ENCODE data around the gene CLDN9. TPM values are rescaled to one million over a fixed set of nuclear protein-coding genes. Genes with fewer than 3 reads are reported as not detected.

Gene CLDN9
- total RNA-seq, 4 donors from 2014 or later: 0.40 TPM; not detected in 3

- H3K4me3 ChIP-seq: peak overlapping the region in 2 of 4 donors; percentile 8 to 13
- TF ChIP-seq, protein P1, sequence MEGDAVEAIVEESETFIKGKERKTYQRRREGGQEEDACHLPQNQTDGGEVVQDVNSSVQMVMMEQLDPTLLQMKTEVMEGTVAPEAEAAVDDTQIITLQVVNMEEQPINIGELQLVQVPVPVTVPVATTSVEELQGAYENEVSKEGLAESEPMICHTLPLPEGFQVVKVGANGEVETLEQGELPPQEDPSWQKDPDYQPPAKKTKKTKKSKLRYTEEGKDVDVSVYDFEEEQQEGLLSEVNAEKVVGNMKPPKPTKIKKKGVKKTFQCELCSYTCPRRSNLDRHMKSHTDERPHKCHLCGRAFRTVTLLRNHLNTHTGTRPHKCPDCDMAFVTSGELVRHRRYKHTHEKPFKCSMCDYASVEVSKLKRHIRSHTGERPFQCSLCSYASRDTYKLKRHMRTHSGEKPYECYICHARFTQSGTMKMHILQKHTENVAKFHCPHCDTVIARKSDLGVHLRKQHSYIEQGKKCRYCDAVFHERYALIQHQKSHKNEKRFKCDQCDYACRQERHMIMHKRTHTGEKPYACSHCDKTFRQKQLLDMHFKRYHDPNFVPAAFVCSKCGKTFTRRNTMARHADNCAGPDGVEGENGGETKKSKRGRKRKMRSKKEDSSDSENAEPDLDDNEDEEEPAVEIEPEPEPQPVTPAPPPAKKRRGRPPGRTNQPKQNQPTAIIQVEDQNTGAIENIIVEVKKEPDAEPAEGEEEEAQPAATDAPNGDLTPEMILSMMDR (IDR thresholded peaks at IDR 0.05 in 4 of 5, conservative IDR thresholded peaks at IDR 0.05 in 1 of 5): no peak
- no peak for TF ChIP-seq POLR2A (IDR thresholded peaks at IDR 0.05)
- H3K27me3 ChIP-seq: peaks cover 66 to 71% (median 69%) of the 10 kb centered on the region in 3 donors
- intact Hi-C loops (cut with DNase I; ENCODE audit: low total_unique reads): no loop called here
- no peaks in the 10 kb centered on the region for H3K9me3 ChIP-seq
- no peaks in the 10 kb centered on the region for H3K36me3 ChIP-seq
- in situ Hi-C loops (cut with MboI; ENCODE audit: low sequenced_read_pairs in 4 of 4): no loop called here
- no peak overlapping the region for H3K27ac ChIP-seq
- ATAC-seq: no peak
- peaks cover 16 to 45% of the 10 kb centered on the region in 2 donors for H3K4me1 ChIP-seq
- no peak for DNase-seq
Observed at GRCh38 chr16:2966043-2966807, 46.5 kb upstream of the CLDN9 start.

- no peak overlapping the region for H3K27ac ChIP-seq
- no peaks in the 10 kb centered on the region for H3K9me3 ChIP-seq
- H3K27me3 ChIP-seq: peaks cover 64 to 65% (median 65%) of the 10 kb centered on the region in 3 donors
- H3K4me3 ChIP-seq: peak overlapping the region in 2 of 4 donors; percentile 8 to 13
- no peaks in the 10 kb centered on the region for H3K36me3 ChIP-seq
- no peak for DNase-seq
- no peak for ATAC-seq
- intact Hi-C loops (cut with DNase I; ENCODE audit: low total_unique reads): no loop called here
- peaks cover 16 to 45% of the 10 kb centered on the region in 2 donors for H3K4me1 ChIP-seq
- no peak for TF ChIP-seq POLR2A (IDR thresholded peaks at IDR 0.05)
- TF ChIP-seq, protein P1 (IDR thresholded peaks at IDR 0.05 in 4 of 5, conservative IDR thresholded peaks at IDR 0.05 in 1 of 5): no peak
- in situ Hi-C loops (cut with MboI; ENCODE audit: low sequenced_read_pairs in 4 of 4): no loop called here
Observed at GRCh38 chr16:2966808-2967191, 45.9 kb upstream of the CLDN9 start.

DNA sequence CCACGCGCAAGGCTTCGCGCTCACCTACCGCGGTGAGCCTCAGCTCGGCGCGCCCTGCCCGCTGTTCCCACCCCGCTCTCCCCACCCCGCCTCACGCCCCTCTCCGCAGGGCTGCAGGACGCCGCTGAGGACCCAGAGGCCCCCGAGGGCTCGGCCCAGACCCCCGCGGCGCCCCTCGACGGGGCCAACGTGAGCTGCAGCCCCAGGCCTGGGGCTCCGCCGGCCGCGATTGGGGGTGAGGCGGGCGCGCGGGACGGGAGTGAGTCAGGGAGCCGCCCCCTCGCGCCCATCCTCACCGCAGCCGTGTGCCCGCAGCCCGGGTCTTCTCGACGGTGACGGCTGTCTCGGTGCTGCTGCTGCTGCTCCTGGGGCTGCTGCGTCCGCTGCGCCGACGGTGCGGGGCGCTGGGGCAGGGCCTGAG is 45.5 kb upstream of the CLDN9 start:
- no peak overlapping the region for H3K27ac ChIP-seq
- TF ChIP-seq POLR2A (IDR thresholded peaks at IDR 0.05): no peak
- intact Hi-C loops (cut with DNase I; ENCODE audit: low total_unique reads) (no loop called here), in situ Hi-C loops (cut with MboI; ENCODE audit: low sequenced_read_pairs in 4 of 4) (no loop called here)
- H3K9me3 ChIP-seq: no peaks in the 10 kb centered on the region
- H3K27me3 ChIP-seq: peaks cover 60 to 61% (median 61%) of the 10 kb centered on the region in 3 donors
- DNase-seq (no peak), ATAC-seq (no peak)
- no peaks in the 10 kb centered on the region for H3K36me3 ChIP-seq
- peaks cover 16 to 45% of the 10 kb centered on the region in 2 donors for H3K4me1 ChIP-seq
- H3K4me3 ChIP-seq: peak overlapping the region in 1 of 4 donors; percentile 8

DNA sequence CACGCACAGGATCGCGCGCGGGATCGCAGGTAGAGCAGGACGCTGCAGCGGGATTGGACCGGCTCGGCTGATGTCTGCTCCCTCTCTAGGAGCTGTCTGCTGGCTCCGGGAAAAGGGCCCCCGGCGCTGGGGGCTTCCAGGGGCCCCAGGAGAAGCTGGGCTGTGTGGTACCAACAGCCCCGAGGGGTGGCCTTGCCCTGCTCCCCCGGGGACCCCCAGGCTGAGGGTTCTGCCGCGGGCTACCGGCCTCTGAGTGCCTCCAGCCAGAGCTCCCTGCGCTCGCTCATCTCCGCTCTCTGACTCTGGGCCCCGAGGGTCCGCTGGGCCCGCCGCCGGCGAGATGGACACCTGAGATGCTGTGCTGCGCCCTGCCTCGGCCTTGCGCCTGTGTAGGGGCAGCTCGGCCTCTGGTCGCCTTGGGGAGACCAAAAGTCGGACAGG is 45.0 kb upstream of the CLDN9 start:
- intact Hi-C loops (cut with DNase I; ENCODE audit: low total_unique reads): no loop called here
- H3K27me3 ChIP-seq: peaks cover 54 to 56% (median 56%) of the 10 kb centered on the region in 3 donors
- no peak for DNase-seq
- TF ChIP-seq, protein P1 (IDR thresholded peaks at IDR 0.05 in 4 of 5, conservative IDR thresholded peaks at IDR 0.05 in 1 of 5): no peak
- TF ChIP-seq POLR2A (IDR thresholded peaks at IDR 0.05): no peak
- no peaks in the 10 kb centered on the region for H3K9me3 ChIP-seq
- no peaks in the 10 kb centered on the region for H3K36me3 ChIP-seq
- ATAC-seq: no peak
- H3K4me3 ChIP-seq: no peak overlapping the region
- no peak overlapping the region for H3K27ac ChIP-seq
- peaks cover 16 to 45% of the 10 kb centered on the region in 2 donors for H3K4me1 ChIP-seq
- in situ Hi-C loops (cut with MboI; ENCODE audit: low sequenced_read_pairs in 4 of 4): no loop called here

GRCh38 chr16:2968368-2968737 is 44.4 kb upstream of the CLDN9 start:
- intact Hi-C loops (cut with DNase I; ENCODE audit: low total_unique reads): no loop called here
- H3K27me3 ChIP-seq: peaks cover 48 to 50% (median 50%) of the 10 kb centered on the region in 3 donors
- H3K9me3 ChIP-seq: no peaks in the 10 kb centered on the region
- in situ Hi-C loops (cut with MboI; ENCODE audit: low sequenced_read_pairs in 4 of 4): no loop called here
- peak overlapping the region; percentile 43 to 77 (median 68) for H3K4me3 ChIP-seq
- H3K36me3 ChIP-seq: no peaks in the 10 kb centered on the region
- no peak for TF ChIP-seq POLR2A (IDR thresholded peaks at IDR 0.05)
- TF ChIP-seq, protein P1 (IDR thresholded peaks at IDR 0.05 in 4 of 5, conservative IDR thresholded peaks at IDR 0.05 in 1 of 5): no peak
- H3K27ac ChIP-seq: no peak overlapping the region
- no peak for ATAC-seq
- peaks cover 15 to 40% of the 10 kb centered on the region in 2 donors for H3K4me1 ChIP-seq
- DNase-seq: no peak

All from gastrocnemius medialis (tissue), 4 donors.